ENCODE measurements around the gene TMEM217.
"Not testable (repeated sequence)": the region's sequence is repeated elsewhere in the genome, so short reads cannot be mapped to it uniquely, and the experiment has no call there.

Gene TMEM217

GRCh38 chr6:37187321-37188022 is 70.5 kb downstream of the TMEM217 start:
- in situ Hi-C loops (cut with HindIII; ENCODE audit: low sequenced_read_pairs), result no loop called here

DNA sequence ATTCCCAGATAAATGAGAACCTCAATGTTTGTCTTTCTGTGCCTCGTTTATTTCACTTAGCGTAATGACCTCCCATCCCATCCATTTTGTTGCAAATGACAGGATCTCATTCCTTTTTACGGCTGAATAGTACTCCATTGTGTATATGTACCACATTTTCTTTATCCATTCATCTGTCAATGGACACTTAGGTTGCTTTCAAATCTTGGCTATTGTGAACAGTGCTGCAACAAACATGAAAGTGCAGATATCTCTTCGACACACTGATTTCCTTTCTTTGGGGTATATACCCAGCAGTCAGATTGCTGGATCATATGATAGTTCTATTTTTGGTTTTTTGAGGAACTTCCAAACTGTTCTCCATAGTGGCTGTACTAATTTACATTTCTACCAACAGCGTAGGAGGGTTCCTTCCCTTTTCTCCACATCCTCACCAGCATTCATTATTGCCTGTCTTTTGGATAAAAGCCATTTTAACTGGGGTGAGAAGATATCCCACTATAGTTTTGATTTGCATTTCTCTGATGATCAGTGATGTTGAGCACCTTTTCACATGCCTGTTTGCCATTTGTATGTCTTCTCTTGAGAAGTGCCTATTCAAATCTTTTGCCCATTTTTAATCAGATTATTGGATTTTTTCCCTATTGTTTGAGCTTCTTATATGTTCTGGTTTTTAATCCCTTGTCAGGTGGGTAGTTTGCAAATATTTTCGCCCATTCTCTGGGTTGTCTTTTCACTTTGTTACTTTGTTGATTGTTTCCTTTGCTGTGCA is 71.8 kb downstream of the TMEM217 start:
- in situ Hi-C loops (cut with HindIII; ENCODE audit: low sequenced_read_pairs), result not testable (repeated sequence)

GRCh38 chr6:37182736-37183590 is 75.0 kb downstream of the TMEM217 start:
- in situ Hi-C loops (cut with HindIII; ENCODE audit: low sequenced_read_pairs), result no loop called here

DNA sequence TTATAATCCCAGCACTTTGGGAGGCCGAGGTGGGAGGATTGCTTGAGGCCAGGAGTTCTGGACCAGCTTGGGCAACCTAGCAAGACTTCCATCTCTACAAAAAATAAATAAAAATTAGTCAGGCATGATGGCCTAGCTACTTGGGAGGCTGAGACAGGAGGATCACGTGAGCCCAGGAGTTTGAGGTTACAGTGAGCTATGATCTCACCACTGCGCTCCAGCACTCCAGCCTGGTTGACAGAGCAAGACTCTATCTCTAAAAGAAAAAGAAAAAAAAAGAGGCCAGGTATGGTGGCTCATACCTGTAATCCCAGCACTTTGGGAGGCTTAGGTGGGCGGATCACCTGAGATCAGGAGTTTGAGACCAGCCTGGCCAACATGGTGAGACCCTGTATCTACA is 77.3 kb downstream of the TMEM217 start:
- in situ Hi-C loops (cut with HindIII; ENCODE audit: low sequenced_read_pairs), result not testable (repeated sequence)

GRCh38 chr6:37180075-37180474 is 77.9 kb downstream of the TMEM217 start:
- in situ Hi-C loops (cut with HindIII; ENCODE audit: low sequenced_read_pairs), result no loop called here

- in situ Hi-C loops (cut with HindIII; ENCODE audit: low sequenced_read_pairs), result no loop called here
Observed at GRCh38 chr6:37177935-37178517, 79.9 kb downstream of the TMEM217 start.

DNA sequence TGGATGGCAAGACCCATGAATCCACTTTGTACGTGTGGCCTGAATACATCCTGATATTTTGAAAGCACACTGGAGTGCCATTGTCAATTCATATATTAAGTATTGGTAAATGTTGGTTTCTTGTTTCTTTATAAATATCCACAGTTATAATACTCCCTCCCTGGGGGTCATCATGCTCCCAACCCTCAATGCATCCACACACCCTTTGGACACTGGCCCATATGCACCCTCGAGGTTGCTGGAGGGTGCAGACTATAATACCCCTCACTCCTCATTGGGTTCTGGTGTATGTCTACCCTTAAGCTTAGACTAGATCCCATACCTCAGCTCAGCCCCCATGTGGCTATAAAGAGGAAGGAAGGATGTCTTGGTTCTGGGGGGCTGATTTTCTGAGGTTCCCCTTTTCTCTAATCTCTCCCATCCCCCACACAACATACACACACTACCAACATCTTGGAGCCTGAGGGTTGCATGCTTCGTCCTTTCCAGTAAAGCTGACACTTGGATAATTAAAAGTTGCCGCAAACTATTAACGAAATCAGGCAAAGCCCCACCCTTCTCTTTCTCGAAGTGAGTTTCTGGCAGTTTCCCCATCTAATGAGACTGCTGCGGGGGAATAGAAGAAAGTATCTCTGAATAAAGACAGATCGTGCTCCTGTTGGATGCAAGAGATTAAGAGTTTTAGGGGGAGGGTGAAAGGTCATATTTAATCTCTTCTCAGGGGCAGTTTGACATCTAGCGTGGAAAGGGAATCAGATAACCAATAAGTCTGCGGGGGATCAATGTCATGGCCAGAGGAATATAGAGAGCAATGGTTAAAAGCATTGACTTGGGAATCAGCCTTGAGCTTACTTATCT is 80.6 kb downstream of the TMEM217 start:
- in situ Hi-C loops (cut with HindIII; ENCODE audit: low sequenced_read_pairs), result no loop called here

- in situ Hi-C loops (cut with HindIII; ENCODE audit: low sequenced_read_pairs), result no loop called here
Observed at GRCh38 chr6:37176268-37177076, 81.5 kb downstream of the TMEM217 start.

DNA sequence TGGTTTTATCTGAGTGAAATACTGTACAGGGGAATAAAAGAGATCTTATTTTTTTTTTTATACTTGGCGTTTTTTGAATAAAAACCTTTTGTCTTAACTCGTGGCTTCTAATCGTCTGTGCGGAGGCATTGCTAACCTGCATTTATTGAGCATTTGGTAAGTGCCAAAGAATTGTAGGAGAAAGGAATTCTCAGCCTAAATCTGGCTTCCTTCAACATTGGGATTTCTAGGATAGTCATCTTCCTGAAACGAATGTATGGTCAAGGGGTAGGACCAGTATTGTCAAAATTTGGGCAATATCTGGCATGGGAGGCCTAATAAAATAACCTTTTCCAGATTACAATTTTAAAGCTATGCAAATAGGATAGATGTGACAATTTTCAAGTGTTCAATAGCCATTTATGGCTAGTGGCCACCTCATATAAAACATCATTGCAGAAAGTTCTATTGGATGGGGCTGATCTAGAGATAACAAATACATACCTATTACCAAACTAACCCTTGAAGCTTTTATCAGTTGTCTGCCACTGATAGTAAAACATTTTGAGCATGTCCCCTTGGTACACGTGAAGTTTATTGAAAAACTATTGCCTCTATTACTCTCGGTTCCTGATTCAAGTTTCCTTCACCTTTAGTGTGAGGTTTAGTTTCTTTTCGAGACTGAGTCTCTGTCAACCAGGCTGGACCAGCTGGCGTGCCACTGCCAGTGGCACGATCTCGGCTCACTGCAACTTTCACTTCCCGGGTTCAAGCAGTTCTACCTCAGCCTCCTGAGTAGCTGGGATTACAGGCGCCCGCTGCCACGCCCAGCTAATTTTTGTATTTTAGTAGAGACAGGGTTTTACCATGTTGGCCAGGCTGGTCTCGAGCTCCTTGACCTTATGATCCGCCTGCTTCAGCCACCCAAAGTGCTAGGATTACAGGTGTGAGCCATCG is 82.3 kb downstream of the TMEM217 start:
- in situ Hi-C loops (cut with HindIII; ENCODE audit: low sequenced_read_pairs), result no loop called here

- in situ Hi-C loops (cut with HindIII; ENCODE audit: low sequenced_read_pairs), result no loop called here
Observed at GRCh38 chr6:37174515-37175331, 83.2 kb downstream of the TMEM217 start.

DNA sequence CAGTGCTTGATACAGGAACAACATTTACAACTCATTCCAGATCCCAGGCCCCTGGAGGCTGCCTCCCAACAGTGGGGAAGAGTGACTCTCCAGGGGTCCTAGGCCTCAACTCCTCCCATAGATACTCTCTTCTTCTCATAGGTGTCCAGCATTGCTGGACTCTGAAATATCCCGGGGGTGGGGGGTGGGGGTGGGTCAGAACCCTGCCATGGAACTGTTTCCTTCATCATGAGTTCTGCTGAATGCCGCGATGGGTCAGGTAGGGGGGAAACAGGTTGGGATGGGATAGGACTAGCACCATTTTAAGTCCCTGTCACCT is 83.8 kb downstream of the TMEM217 start:
- in situ Hi-C loops (cut with HindIII; ENCODE audit: low sequenced_read_pairs), result no loop called here

DNA sequence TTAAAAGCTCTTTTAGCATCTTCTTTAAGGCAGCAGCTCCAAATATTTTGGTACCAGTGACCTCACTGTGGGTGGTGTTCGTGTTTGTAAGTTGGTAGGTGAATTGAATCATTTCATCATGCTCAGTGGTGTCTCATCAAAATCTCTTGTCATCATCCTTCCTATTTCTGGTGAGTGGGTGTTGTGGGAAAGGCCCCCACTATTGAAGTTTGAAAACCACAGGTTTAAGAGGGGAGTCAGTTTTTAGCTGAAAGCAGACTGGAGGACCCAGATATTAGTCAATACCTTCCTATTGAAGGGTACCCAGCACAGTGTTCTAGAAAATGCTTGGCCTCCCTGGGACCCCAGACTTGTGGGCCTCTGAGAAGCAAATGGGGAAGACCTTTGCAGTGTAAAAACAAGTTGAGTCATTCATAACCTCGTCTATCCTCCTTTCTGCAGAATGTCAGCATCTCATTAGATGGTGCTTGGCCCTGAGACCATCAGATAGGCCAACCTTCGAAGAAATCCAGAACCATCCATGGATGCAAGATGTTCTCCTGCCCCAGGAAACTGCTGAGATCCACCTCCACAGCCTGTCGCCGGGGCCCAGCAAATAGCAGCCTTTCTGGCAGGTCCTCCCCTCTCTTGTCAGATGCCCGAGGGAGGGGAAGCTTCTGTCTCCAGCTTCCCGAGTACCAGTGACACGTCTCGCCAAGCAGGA is 84.3 kb downstream of the TMEM217 start:
- in situ Hi-C loops (cut with HindIII; ENCODE audit: low sequenced_read_pairs), result no loop called here

GRCh38 chr6:37172912-37173492 is 84.9 kb downstream of the TMEM217 start:
- in situ Hi-C loops (cut with HindIII; ENCODE audit: low sequenced_read_pairs), result no loop called here

- in situ Hi-C loops (cut with HindIII; ENCODE audit: low sequenced_read_pairs), result no loop called here
Observed at GRCh38 chr6:37171970-37172812, 85.8 kb downstream of the TMEM217 start.

DNA sequence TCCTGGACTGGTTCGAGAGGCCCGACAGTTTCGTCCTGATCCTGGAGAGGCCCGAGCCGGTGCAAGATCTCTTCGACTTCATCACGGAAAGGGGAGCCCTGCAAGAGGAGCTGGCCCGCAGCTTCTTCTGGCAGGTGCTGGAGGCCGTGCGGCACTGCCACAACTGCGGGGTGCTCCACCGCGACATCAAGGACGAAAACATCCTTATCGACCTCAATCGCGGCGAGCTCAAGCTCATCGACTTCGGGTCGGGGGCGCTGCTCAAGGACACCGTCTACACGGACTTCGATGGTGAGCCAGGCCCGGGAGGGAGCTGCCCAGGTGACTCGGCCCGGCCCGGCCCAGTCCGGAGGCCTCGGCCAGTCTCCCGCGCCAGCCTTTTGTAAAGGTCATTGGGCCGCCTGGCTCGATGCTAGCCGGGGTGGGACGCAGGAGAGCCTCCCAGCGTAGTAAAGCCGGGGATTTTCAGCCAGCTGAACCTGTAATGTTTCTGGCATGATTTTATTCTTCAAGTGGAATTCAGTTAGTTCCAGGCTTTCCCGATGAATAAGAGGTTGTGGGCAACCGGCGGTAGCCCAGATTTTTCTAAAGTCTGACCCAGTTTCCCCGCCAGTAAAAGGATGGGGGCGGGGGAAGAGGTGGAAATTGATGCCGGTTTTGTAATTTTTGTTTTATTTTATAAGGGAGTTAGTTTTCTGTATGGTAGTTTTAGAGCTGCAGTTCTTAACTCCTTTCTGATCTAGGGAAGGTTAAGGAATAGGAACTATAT is 86.6 kb downstream of the TMEM217 start:
- in situ Hi-C loops (cut with HindIII; ENCODE audit: low sequenced_read_pairs), result no loop called here

Measured in DLD1 (cell line).